ENCODE measurements around the gene ACVR2A. TPM values are rescaled to one million over a fixed set of nuclear protein-coding genes. Genes with fewer than 3 reads are reported as not detected.

Gene ACVR2A
- total RNA-seq, 1 experiment from 2014 or later, result 9.4 TPM

DNA sequence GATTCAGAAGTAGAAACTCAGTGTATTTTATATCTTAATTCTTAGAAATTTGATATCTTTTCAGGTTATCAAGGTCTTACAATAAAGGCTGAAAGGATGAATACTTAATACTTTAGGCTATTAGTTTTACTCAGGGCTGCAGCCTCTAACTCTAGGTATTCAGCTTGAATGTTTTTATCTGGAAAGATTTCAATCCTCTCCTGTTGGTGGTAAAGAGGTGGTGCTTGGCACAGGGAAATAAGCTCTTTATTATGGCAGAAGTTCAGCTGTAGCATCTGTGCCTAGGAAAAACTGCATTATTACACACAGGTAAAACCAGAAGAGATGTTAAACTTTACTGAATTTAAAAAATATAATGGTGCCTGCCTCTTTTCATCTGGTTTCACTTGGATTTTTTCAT lies 11.1 kb downstream of the ACVR2A start (continued):
- no peak for TF ChIP-seq CEBPB (IDR thresholded peaks at IDR 0.05; ENCODE audit: low read depth)
- no peak for TF ChIP-seq ZBTB33 (IDR thresholded peaks at IDR 0.05; ENCODE audit: extremely low read depth, insufficient replicate concordance, low read length)
- TF ChIP-seq POLR2A (IDR thresholded peaks at IDR 0.05; ENCODE audit: borderline replicate concordance, extremely low read depth, insufficient read depth, insufficient read length), result no peak

DNA sequence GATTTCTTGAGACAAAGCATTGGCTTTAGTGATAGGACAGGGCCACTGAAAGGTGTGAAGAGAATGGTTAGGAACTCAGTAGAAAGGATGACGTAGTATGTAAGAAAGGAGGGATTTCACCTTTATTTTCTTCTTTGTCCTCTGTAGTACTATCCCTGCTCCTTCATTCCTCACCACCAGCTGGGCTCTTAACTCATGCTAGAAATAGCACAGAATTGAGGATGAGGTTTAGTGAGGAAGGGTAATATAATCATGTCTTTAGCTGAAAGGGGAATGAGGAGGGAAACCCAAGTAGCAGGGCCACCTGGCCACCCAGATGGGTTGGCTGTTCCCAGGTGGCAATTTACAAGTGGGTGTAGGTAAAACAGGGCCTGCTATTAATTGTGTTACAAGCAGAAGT lies 15.2 kb downstream of the ACVR2A start:
- RAD21 ChIA-PET (ENCODE audit: low non-redundant PET in 1 of 2, low total read pairs in 2 of 2, uncharacterized antibody in 2 of 2, unreplicated experiment in 2 of 2), result interaction anchor here in 1 of 2 experiments (0.5 kb wide), 1 partner anchor 15 kb away, joined by 5 read pairs; the partner anchor contains the start of gene ACVR2A
- intact Hi-C loops (cut with micrococcal nuclease), result no loop called here

More for the DNA sequence above, 15.2 kb downstream of the ACVR2A start:
- H2AFZ ChIP-seq (ENCODE audit: low read depth, low read length, poor library complexity, severe bottlenecking), result no peak overlapping the region
- no peaks in the 10 kb centered on the region for H3K9me3 ChIP-seq (ENCODE audit: control insufficient read depth in 1 of 2, insufficient read depth in 1 of 2, low read depth in 1 of 2, low read length in 2 of 2)
- no peaks in the 10 kb centered on the region for H3K36me3 ChIP-seq (ENCODE audit: control insufficient read depth in 1 of 2, insufficient read depth in 2 of 2, low read length in 2 of 2)
- ChIA-PET POLR2A (no interaction called here), CTCF (no interaction called here)
- H3K4me3 ChIP-seq (replicated peaks in 1 of 2; ENCODE audit: low read depth in 1 of 2, low read length in 2 of 2), result no peak overlapping the region
- DNase-seq (ENCODE audit: low read depth, low spot score), result no peak
- H4K20me1 ChIP-seq (ENCODE audit: insufficient read depth), result no peaks in the 10 kb centered on the region
- no TSS peak for BruUV-seq (replicated peaks)
- H3K4me1 ChIP-seq (ENCODE audit: control insufficient read depth in 1 of 2, insufficient read depth in 2 of 2, low read length in 2 of 2), result no peaks in the 10 kb centered on the region
- peaks cover 31% of the 10 kb centered on the region for H3K79me2 ChIP-seq (ENCODE audit: insufficient read depth, low read length)
- no peak overlapping the region for H3K9ac ChIP-seq (ENCODE audit: low read length)
- ATAC-seq, result no peak
- H3K27ac ChIP-seq (ENCODE audit: low read depth, low read length), result no peak overlapping the region
- H3K9me2 ChIP-seq (ENCODE audit: insufficient read depth), result no peaks in the 10 kb centered on the region
- H3K4me2 ChIP-seq (ENCODE audit: low read length), result no peak overlapping the region
- H3K27me3 ChIP-seq (ENCODE audit: insufficient read depth, low read length), result no peaks in the 10 kb centered on the region
- TF ChIP-seq CEBPB (IDR thresholded peaks at IDR 0.05; ENCODE audit: low read depth), result no peak
- TF ChIP-seq ZNF274 (IDR thresholded peaks at IDR 0.05; ENCODE audit: low read depth, low read length), result no peak
- TF ChIP-seq POLR2A (IDR thresholded peaks at IDR 0.05; ENCODE audit: borderline replicate concordance, extremely low read depth, insufficient read depth, insufficient read length), result no peak
- no peak for TF ChIP-seq SIN3A (IDR thresholded peaks at IDR 0.05; ENCODE audit: low read depth)
- TF ChIP-seq REST (IDR thresholded peaks at IDR 0.05; ENCODE audit: low read depth), result no peak
- no peak for TF ChIP-seq RAD21 (IDR thresholded peaks at IDR 0.05; ENCODE audit: low read depth)
- no peak for TF ChIP-seq CBX3 (IDR thresholded peaks at IDR 0.05; ENCODE audit: low read depth)
- no peak for TF ChIP-seq JUND (IDR thresholded peaks at IDR 0.05)
- no peak for TF ChIP-seq SRF (IDR thresholded peaks at IDR 0.05; ENCODE audit: low read depth)
- TF ChIP-seq ZFX (IDR thresholded peaks at IDR 0.05), result no peak
- TF ChIP-seq SP1 (IDR thresholded peaks at IDR 0.05; ENCODE audit: low read depth), result no peak
